ENCODE data around the gene SAMD4A.

SAMD4A gene

GRCh38 chr14:54730156-54730961 is 163.4 kb downstream of the SAMD4A start:
- CTCF ChIA-PET: interaction anchor here (0.7 kb wide), 1 partner anchor 44 kb away, joined by 3 read pairs; no protein-coding TSS in a partner anchor
- DNase-seq (ENCODE audit: extremely low spot score): no peak
- no peak for TF ChIP-seq TARDBP (IDR thresholded peaks at IDR 0.05)
- no peak for TF ChIP-seq FOXA1 (IDR thresholded peaks at IDR 0.05)
- no peak for TF ChIP-seq FOXM1 (IDR thresholded peaks at IDR 0.05; ENCODE audit: borderline replicate concordance)
- TF ChIP-seq LEF1 (IDR thresholded peaks at IDR 0.05; ENCODE audit: borderline replicate concordance): no peak
- TF ChIP-seq ELF4 (IDR thresholded peaks at IDR 0.05): no peak
- no peak for TF ChIP-seq PKNOX1 (IDR thresholded peaks at IDR 0.05)
- TF ChIP-seq FOXK2 (IDR thresholded peaks at IDR 0.05): no peak
- TF ChIP-seq ZNF384 (IDR thresholded peaks at IDR 0.05): no peak
- no peak for TF ChIP-seq ARNT (IDR thresholded peaks at IDR 0.05)
- TF ChIP-seq SP1 (IDR thresholded peaks at IDR 0.05): no peak
- TF ChIP-seq SUZ12 (IDR thresholded peaks at IDR 0.05): no peak
- no peak for TF ChIP-seq BHLHE40 (IDR thresholded peaks at IDR 0.05; ENCODE audit: borderline replicate concordance)
- no peak for TF ChIP-seq CTBP1 (IDR thresholded peaks at IDR 0.05; ENCODE audit: borderline replicate concordance)
- POLR2A ChIA-PET: no interaction called here

GRCh38 chr14:54734966-54735365 is 168.0 kb downstream of the SAMD4A start:
- no peak for TF ChIP-seq HDGF (IDR thresholded peaks at IDR 0.05; ENCODE audit: borderline replicate concordance)
- no peak for TF ChIP-seq LEF1 (IDR thresholded peaks at IDR 0.05; ENCODE audit: borderline replicate concordance)
- no peak for TF ChIP-seq ELF4 (IDR thresholded peaks at IDR 0.05)
- no peak for TF ChIP-seq PKNOX1 (IDR thresholded peaks at IDR 0.05)
- TF ChIP-seq TARDBP (IDR thresholded peaks at IDR 0.05): no peak
- no peak for TF ChIP-seq ARNT (IDR thresholded peaks at IDR 0.05)
- TF ChIP-seq SUZ12 (IDR thresholded peaks at IDR 0.05): no peak
- TF ChIP-seq FOXM1 (IDR thresholded peaks at IDR 0.05; ENCODE audit: borderline replicate concordance): no peak
- TF ChIP-seq FOXK2 (IDR thresholded peaks at IDR 0.05): no peak
- no peak for TF ChIP-seq ZNF384 (IDR thresholded peaks at IDR 0.05)
- no peak for TF ChIP-seq L3MBTL2 (conservative IDR thresholded peaks at IDR 0.05)
- TF ChIP-seq FOXA1 (IDR thresholded peaks at IDR 0.05): no peak
- TF ChIP-seq SP1 (IDR thresholded peaks at IDR 0.05): no peak
- no peak for TF ChIP-seq BHLHE40 (IDR thresholded peaks at IDR 0.05; ENCODE audit: borderline replicate concordance)
- TF ChIP-seq CTBP1 (IDR thresholded peaks at IDR 0.05; ENCODE audit: borderline replicate concordance): no peak
- TF ChIP-seq NFRKB (IDR thresholded peaks at IDR 0.05): no peak
- no peak for DNase-seq (ENCODE audit: extremely low spot score)
- POLR2A ChIA-PET: no interaction called here
- CTCF ChIA-PET: interaction anchor here (0.9 to 1.4 kb wide), 2 partner anchors 12 to 47 kb away, joined by 3 read pairs; no protein-coding TSS in a partner anchor

- no peak for TF ChIP-seq HDGF (IDR thresholded peaks at IDR 0.05; ENCODE audit: borderline replicate concordance)
- TF ChIP-seq TARDBP (IDR thresholded peaks at IDR 0.05): no peak
- TF ChIP-seq L3MBTL2 (conservative IDR thresholded peaks at IDR 0.05): no peak
- TF ChIP-seq SP1 (IDR thresholded peaks at IDR 0.05): no peak
- TF ChIP-seq SUZ12 (IDR thresholded peaks at IDR 0.05): no peak
- ChIA-PET CTCF (no interaction called here), POLR2A (no interaction called here)
- DNase-seq (ENCODE audit: extremely low spot score): no peak
Observed at GRCh38 chr14:54735424-54735823, 168.5 kb downstream of the SAMD4A start.

GRCh38 chr14:54737132-54737711 is 170.3 kb downstream of the SAMD4A start:
- CTCF ChIA-PET: no interaction called here
- DNase-seq (ENCODE audit: extremely low spot score): no peak
- TF ChIP-seq ARNT (IDR thresholded peaks at IDR 0.05) (no peak), ZNF384 (IDR thresholded peaks at IDR 0.05) (0 out of 2 replicates have a peak, but pooled peaks have one; percentile 25), SUZ12 (IDR thresholded peaks at IDR 0.05) (no peak), BHLHE40 (IDR thresholded peaks at IDR 0.05; ENCODE audit: borderline replicate concordance) (no peak), L3MBTL2 (conservative IDR thresholded peaks at IDR 0.05) (no peak), FOXA1 (IDR thresholded peaks at IDR 0.05) (no peak), LEF1 (IDR thresholded peaks at IDR 0.05; ENCODE audit: borderline replicate concordance) (no peak), HDGF (IDR thresholded peaks at IDR 0.05; ENCODE audit: borderline replicate concordance) (no peak)
- POLR2A ChIA-PET: no interaction called here

GRCh38 chr14:54738009-54738408 is 171.1 kb downstream of the SAMD4A start:
- CTCF ChIA-PET: interaction anchor here (0.5 to 0.6 kb wide), 2 partner anchors 26 to 45 kb away, joined by 3 to 5 read pairs; no protein-coding TSS in a partner anchor
- POLR2A ChIA-PET: interaction anchor here (1.0 kb wide), 1 partner anchor 67 kb away, joined by 3 read pairs; no protein-coding TSS in a partner anchor
- no peak for DNase-seq (ENCODE audit: extremely low spot score)
- TF ChIP-seq LEF1 (IDR thresholded peaks at IDR 0.05; ENCODE audit: borderline replicate concordance) (no peak), NFRKB (IDR thresholded peaks at IDR 0.05) (no peak), TARDBP (IDR thresholded peaks at IDR 0.05) (no peak), L3MBTL2 (conservative IDR thresholded peaks at IDR 0.05) (no peak), BHLHE40 (IDR thresholded peaks at IDR 0.05; ENCODE audit: borderline replicate concordance) (no peak), FOXA1 (IDR thresholded peaks at IDR 0.05) (no peak)

GRCh38 chr14:54739514-54739913 is 172.6 kb downstream of the SAMD4A start:
- ChIA-PET CTCF (no interaction called here), POLR2A (interaction anchor here (0.7 kb wide), 1 partner anchor 233 kb away, joined by 3 read pairs; no protein-coding TSS in a partner anchor)
- DNase-seq (ENCODE audit: extremely low spot score): no peak
- TF ChIP-seq ELF4 (IDR thresholded peaks at IDR 0.05): no peak
- no peak for TF ChIP-seq TARDBP (IDR thresholded peaks at IDR 0.05)
- no peak for TF ChIP-seq ARNT (IDR thresholded peaks at IDR 0.05)
- TF ChIP-seq NFRKB (IDR thresholded peaks at IDR 0.05): no peak
- no peak for TF ChIP-seq L3MBTL2 (conservative IDR thresholded peaks at IDR 0.05)
- no peak for TF ChIP-seq SUZ12 (IDR thresholded peaks at IDR 0.05)
- no peak for TF ChIP-seq CTBP1 (IDR thresholded peaks at IDR 0.05; ENCODE audit: borderline replicate concordance)
- TF ChIP-seq LEF1 (IDR thresholded peaks at IDR 0.05; ENCODE audit: borderline replicate concordance): no peak
- TF ChIP-seq FOXM1 (IDR thresholded peaks at IDR 0.05; ENCODE audit: borderline replicate concordance): no peak
- no peak for TF ChIP-seq FOXK2 (IDR thresholded peaks at IDR 0.05)
- TF ChIP-seq ZNF384 (IDR thresholded peaks at IDR 0.05): no peak

All from HEK293T (cell line).